ENCODE results near the gene ADAMTS8. TPM values are rescaled to one million over a fixed set of nuclear protein-coding genes. Genes with fewer than 3 reads are reported as not detected.

The ADAMTS8 gene
- total and polyA plus RNA-seq, 9 of the 15 experiments (the other 6 are each of a cell fraction or from before 2014, with no cell fraction given): not detected

GRCh38 chr11:130431331-130431773 lies 2.9 kb upstream of the ADAMTS8 start:
- H3K4me1 ChIP-seq (replicated peaks in 1 of 2; ENCODE audit: control insufficient read depth in 2 of 2, insufficient read depth in 2 of 2, low read length in 2 of 2): peaks cover 0 to 8% of the 10 kb centered on the region in 2 experiments; a peak in 2 of 5 replicates
- H3K4me2 ChIP-seq (ENCODE audit: insufficient read depth, low read length): no peak overlapping the region
- FAIRE-seq: peak; percentile 82
- no peak overlapping the region for H3K9ac ChIP-seq (ENCODE audit: insufficient read depth in 1 of 2, low read depth in 2 of 2, low read length in 2 of 2)
- H2AFZ ChIP-seq (ENCODE audit: low read depth, low read length): no peak overlapping the region
- no peaks in the 10 kb centered on the region for H3K36me3 ChIP-seq (ENCODE audit: control insufficient read depth, insufficient read depth, low read length)
- peak; percentile 59 to 74 (median 62) for DNase-seq (ENCODE audit: extremely low read depth in 1 of 4, low spot score in 3 of 4)
- in situ Hi-C loops (cut with MboI) (no loop called here), intact Hi-C loops (cut with micrococcal nuclease) (loop anchor here (1.0 to 5.0 kb wide), 3 partner anchors 211 to 1241 kb away; no protein-coding TSS in a partner anchor)
- H3K27ac ChIP-seq (ENCODE audit: extremely low read depth, low read depth, low read length): no peak overlapping the region
- no peaks in the 10 kb centered on the region for H3K9me3 ChIP-seq (replicated peaks; ENCODE audit: control insufficient read depth, insufficient read depth, low read depth, low read length)
- no peaks in the 10 kb centered on the region for H3K9me1 ChIP-seq (ENCODE audit: control insufficient read depth, insufficient read depth, low read length)
- no TSS peak for BruUV-seq (replicated peaks)
- ChIA-PET POLR2A (interaction anchor here (0.6 kb wide), 1 partner anchor 436 kb away, joined by 3 read pairs; no protein-coding TSS in a partner anchor), CTCF (ENCODE audit: low intra/inter-chr PET ratio) (interaction anchor here (0.6 to 8.5 kb wide), 4 partner anchors 414 to 473 kb away, joined by 3 to 259 read pairs (median 18); no protein-coding TSS in a partner anchor)
- peak; percentile 82 for ATAC-seq
- peaks cover 10% of the 10 kb centered on the region; the same call in 1 of the 2 replicates for H4K20me1 ChIP-seq (replicated peaks; ENCODE audit: control insufficient read depth, insufficient read depth, low read length)
- WGBS (ENCODE audit: insufficient coverage, low coverage, missing lambda C conversion rate): 9% methylated on average over 10 of the region's 10 CpGs
- H3K4me3 ChIP-seq: no peak overlapping the region
- peaks cover 19 to 32% of the 10 kb centered on the region in 2 experiments; a peak in 4 of 5 replicates for H3K27me3 ChIP-seq (ENCODE audit: control insufficient read depth in 2 of 2, insufficient read depth in 2 of 2, low read length in 2 of 2)
- no peaks in the 10 kb centered on the region for H3K79me2 ChIP-seq (ENCODE audit: control insufficient read depth, insufficient read depth, low read length)
- no peak for TF ChIP-seq POLR2AphosphoS2 (IDR thresholded peaks at IDR 0.05; ENCODE audit: low read length)
- no peak for TF ChIP-seq GATA2 (CRISPR knock-in tag; IDR thresholded peaks at IDR 0.05)
- TF ChIP-seq RB1 (IDR thresholded peaks at IDR 0.05; ENCODE audit: low read depth): no peak
- TF ChIP-seq RAD21 (CRISPR knock-in tag; conservative IDR thresholded peaks at IDR 0.05 in 1 of 2, IDR thresholded peaks at IDR 0.05 in 1 of 2): peak; percentile 71 to 78
- TF ChIP-seq E2F4 (CRISPR knock-in tag; IDR thresholded peaks at IDR 0.05; ENCODE audit: low read depth): no peak
- TF ChIP-seq NFATC3 (IDR thresholded peaks at IDR 0.05): no peak
- TF ChIP-seq MAZ (CRISPR knock-in tag; conservative IDR thresholded peaks at IDR 0.05 in 1 of 2, IDR thresholded peaks at IDR 0.05 in 1 of 2): 0 out of 4 replicates have a peak, but pooled peaks of 1 of the 2 experiments have one; percentile 17
- no peak for TF ChIP-seq HNRNPK (IDR thresholded peaks at IDR 0.05; ENCODE audit: low read depth, low read length, poor library complexity, severe bottlenecking)
- TF ChIP-seq STAG1 (CRISPR knock-in tag; IDR thresholded peaks at IDR 0.05; ENCODE audit: borderline replicate concordance): peak; percentile 42; the same call in 1 of the 2 replicates
- no peak for TF ChIP-seq JUNB (CRISPR knock-in tag; conservative IDR thresholded peaks at IDR 0.05)
- no peak for TF ChIP-seq BRF2 (IDR thresholded peaks at IDR 0.05; ENCODE audit: borderline replicate concordance, insufficient read depth, insufficient read length)
- no peak for TF ChIP-seq MTA1 (IDR thresholded peaks at IDR 0.05; ENCODE audit: borderline replicate concordance)
- no peak for TF ChIP-seq SIN3B (IDR thresholded peaks at IDR 0.05; ENCODE audit: low read depth)
- no peak for TF ChIP-seq NBN (IDR thresholded peaks at IDR 0.05; ENCODE audit: low read depth)
- no peak for TF ChIP-seq SMAD2 (IDR thresholded peaks at IDR 0.05; ENCODE audit: low read depth, low read length)
- TF ChIP-seq, protein P1, sequence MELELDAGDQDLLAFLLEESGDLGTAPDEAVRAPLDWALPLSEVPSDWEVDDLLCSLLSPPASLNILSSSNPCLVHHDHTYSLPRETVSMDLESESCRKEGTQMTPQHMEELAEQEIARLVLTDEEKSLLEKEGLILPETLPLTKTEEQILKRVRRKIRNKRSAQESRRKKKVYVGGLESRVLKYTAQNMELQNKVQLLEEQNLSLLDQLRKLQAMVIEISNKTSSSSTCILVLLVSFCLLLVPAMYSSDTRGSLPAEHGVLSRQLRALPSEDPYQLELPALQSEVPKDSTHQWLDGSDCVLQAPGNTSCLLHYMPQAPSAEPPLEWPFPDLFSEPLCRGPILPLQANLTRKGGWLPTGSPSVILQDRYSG (tag; conservative IDR thresholded peaks at IDR 0.05; ENCODE audit: low read depth): no peak
- no peak for TF ChIP-seq PTRF (tag; IDR thresholded peaks at IDR 0.05)
- no peak for TF ChIP-seq HDGF (IDR thresholded peaks at IDR 0.05)
- TF ChIP-seq TAF9B (IDR thresholded peaks at IDR 0.05; ENCODE audit: partially characterized antibody): no peak
- no peak for TF ChIP-seq MEF2A (IDR thresholded peaks at IDR 0.05; ENCODE audit: control insufficient read depth, low read depth, low read length)
- no peak for TF ChIP-seq GTF2A2 (tag; IDR thresholded peaks at IDR 0.05)
